Uterus (tissue), 2 donors: ENCODE measurements around the gene SLC39A13.

Experiments
- POLR2A ChIP-seq, 2 donors: fragments of 450-650 bp; IDR thresholded peaks; one replicate each; pipeline ENCODE4 v1.6.1; 2016; ENCODE audit warnings: antibody characterized with exemption in 2 of 2, mild to moderate bottlenecking in 1 of 2, moderate library complexity in 1 of 2
- TF ChIP-seq, protein P1 (sequence below), 4 experiments: fragments of 200-600 bp in 2 of 4; fragments of 450-650 bp in 2 of 4; sonication (generic) in 2 of 4; IDR thresholded peaks; one replicate each; pipeline ENCODE4 v1.5.1; 2016 to 2019; ENCODE audit warnings: antibody characterized with exemption in 4 of 4, mild to moderate bottlenecking in 2 of 4, moderate library complexity in 1 of 4

DNA sequence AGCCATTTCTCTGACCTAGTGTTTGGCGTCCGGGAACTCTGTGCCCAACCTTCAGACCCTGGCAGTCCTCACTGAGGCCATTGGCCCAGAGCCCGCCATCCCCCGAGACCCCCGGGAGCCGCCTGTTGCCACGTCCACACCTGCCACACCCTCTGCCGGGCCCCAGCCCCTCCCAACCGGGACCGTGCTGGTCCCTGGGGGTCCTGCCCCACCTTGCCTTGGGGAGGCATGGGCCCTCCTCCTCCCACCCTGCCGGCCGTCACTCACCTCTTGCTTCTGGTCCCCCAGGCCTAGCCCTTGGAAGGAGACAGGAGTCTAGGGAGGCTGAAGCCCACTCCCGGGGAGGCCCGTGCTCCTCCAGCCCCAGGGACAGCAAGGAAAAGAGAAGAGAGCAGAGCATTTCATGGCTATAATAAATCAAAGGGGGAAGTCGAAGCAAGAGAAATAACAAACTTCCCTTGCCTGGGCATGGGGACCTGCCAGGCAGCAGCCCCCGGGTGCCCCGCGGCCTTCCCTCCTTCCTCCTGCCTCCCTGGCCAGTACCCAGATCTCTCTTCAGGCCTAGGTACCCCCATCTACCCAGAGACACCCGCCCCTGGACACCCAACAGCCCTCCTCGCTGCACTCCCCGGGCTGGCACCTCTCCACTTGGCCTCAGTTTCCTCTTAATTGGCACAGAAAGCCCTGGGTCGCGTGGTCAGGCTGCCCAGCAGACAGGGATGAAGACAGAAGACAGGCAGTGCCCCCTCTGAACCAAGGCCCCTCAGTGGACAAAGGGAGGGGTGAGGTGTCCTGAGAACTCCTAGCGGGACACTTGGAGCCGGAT, 13.0 kb upstream of the SLC39A13 start:
- TF ChIP-seq, protein P1, sequence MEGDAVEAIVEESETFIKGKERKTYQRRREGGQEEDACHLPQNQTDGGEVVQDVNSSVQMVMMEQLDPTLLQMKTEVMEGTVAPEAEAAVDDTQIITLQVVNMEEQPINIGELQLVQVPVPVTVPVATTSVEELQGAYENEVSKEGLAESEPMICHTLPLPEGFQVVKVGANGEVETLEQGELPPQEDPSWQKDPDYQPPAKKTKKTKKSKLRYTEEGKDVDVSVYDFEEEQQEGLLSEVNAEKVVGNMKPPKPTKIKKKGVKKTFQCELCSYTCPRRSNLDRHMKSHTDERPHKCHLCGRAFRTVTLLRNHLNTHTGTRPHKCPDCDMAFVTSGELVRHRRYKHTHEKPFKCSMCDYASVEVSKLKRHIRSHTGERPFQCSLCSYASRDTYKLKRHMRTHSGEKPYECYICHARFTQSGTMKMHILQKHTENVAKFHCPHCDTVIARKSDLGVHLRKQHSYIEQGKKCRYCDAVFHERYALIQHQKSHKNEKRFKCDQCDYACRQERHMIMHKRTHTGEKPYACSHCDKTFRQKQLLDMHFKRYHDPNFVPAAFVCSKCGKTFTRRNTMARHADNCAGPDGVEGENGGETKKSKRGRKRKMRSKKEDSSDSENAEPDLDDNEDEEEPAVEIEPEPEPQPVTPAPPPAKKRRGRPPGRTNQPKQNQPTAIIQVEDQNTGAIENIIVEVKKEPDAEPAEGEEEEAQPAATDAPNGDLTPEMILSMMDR (IDR thresholded peaks at IDR 0.05), result no peak
- no peak for TF ChIP-seq POLR2A (IDR thresholded peaks at IDR 0.05)
